ENCODE measurements around the gene CIAO1.
"Not testable (repeated sequence)": the region's sequence is repeated elsewhere in the genome, so short reads cannot be mapped to it uniquely, and the experiment has no call there.

The CIAO1 gene

GRCh38 chr2:96265840-96266679 lies at the start of gene CIAO1, which contains the start of gene TMEM127:
Gene CIAO1, plus strand, starts transcription at chr2:96266225. Its CDS starts 126 bp downstream, at chr2:96266351.
Gene TMEM127, minus strand, starts transcription at chr2:96265997. Its CDS starts 616 bp downstream, at chr2:96265381.
- peak; percentile 99 for DNase-seq
- in situ Hi-C loops (cut with HindIII; ENCODE audit: low pct_ligation_motif_present, low pct_unique_long_range_greater_than_20kb, low sequenced_read_pairs) = no loop called here

- DNase-seq = no peak
- in situ Hi-C loops (cut with HindIII; ENCODE audit: low pct_ligation_motif_present, low pct_unique_long_range_greater_than_20kb, low sequenced_read_pairs) = no loop called here
Measured at GRCh38 chr2:96218508-96219131, 47.4 kb upstream of the CIAO1 start.

GRCh38 chr2:96219959-96220358 lies 46.1 kb upstream of the CIAO1 start:
- in situ Hi-C loops (cut with HindIII; ENCODE audit: low pct_ligation_motif_present, low pct_unique_long_range_greater_than_20kb, low sequenced_read_pairs); DNase-seq: not testable (repeated sequence)

- DNase-seq; in situ Hi-C loops (cut with HindIII; ENCODE audit: low pct_ligation_motif_present, low pct_unique_long_range_greater_than_20kb, low sequenced_read_pairs): not testable (repeated sequence)
Measured at GRCh38 chr2:96221106-96221505, 44.9 kb upstream of the CIAO1 start.

- DNase-seq = no peak
- in situ Hi-C loops (cut with HindIII; ENCODE audit: low pct_ligation_motif_present, low pct_unique_long_range_greater_than_20kb, low sequenced_read_pairs) = no loop called here
Measured at GRCh38 chr2:96225016-96225533, 41.0 kb upstream of the CIAO1 start.

GRCh38 chr2:96231316-96231715 lies 34.7 kb upstream of the CIAO1 start:
- in situ Hi-C loops (cut with HindIII; ENCODE audit: low pct_ligation_motif_present, low pct_unique_long_range_greater_than_20kb, low sequenced_read_pairs) = no loop called here
- DNase-seq = no peak

- DNase-seq = no peak
- in situ Hi-C loops (cut with HindIII; ENCODE audit: low pct_ligation_motif_present, low pct_unique_long_range_greater_than_20kb, low sequenced_read_pairs) = no loop called here
Measured at GRCh38 chr2:96233436-96233835, 32.6 kb upstream of the CIAO1 start.

GRCh38 chr2:96233880-96234316 lies 32.1 kb upstream of the CIAO1 start:
- no peak for DNase-seq
- in situ Hi-C loops (cut with HindIII; ENCODE audit: low pct_ligation_motif_present, low pct_unique_long_range_greater_than_20kb, low sequenced_read_pairs) = no loop called here

GRCh38 chr2:96236882-96237281 lies 29.1 kb upstream of the CIAO1 start:
- in situ Hi-C loops (cut with HindIII; ENCODE audit: low pct_ligation_motif_present, low pct_unique_long_range_greater_than_20kb, low sequenced_read_pairs) = no loop called here
- DNase-seq = no peak

- DNase-seq = no peak
- in situ Hi-C loops (cut with HindIII; ENCODE audit: low pct_ligation_motif_present, low pct_unique_long_range_greater_than_20kb, low sequenced_read_pairs) = no loop called here
Measured at GRCh38 chr2:96238266-96238665, 27.8 kb upstream of the CIAO1 start.

- in situ Hi-C loops (cut with HindIII; ENCODE audit: low pct_ligation_motif_present, low pct_unique_long_range_greater_than_20kb, low sequenced_read_pairs) = no loop called here
- no peak for DNase-seq
Measured at GRCh38 chr2:96239091-96239490, 26.9 kb upstream of the CIAO1 start.

- no peak for DNase-seq
- in situ Hi-C loops (cut with HindIII; ENCODE audit: low pct_ligation_motif_present, low pct_unique_long_range_greater_than_20kb, low sequenced_read_pairs) = no loop called here
Measured at GRCh38 chr2:96239745-96240264, 26.2 kb upstream of the CIAO1 start.

- in situ Hi-C loops (cut with HindIII; ENCODE audit: low pct_ligation_motif_present, low pct_unique_long_range_greater_than_20kb, low sequenced_read_pairs) = no loop called here
- no peak for DNase-seq
Measured at GRCh38 chr2:96240341-96241038, 25.5 kb upstream of the CIAO1 start.

GRCh38 chr2:96241227-96241626 lies 24.8 kb upstream of the CIAO1 start:
- DNase-seq = no peak
- in situ Hi-C loops (cut with HindIII; ENCODE audit: low pct_ligation_motif_present, low pct_unique_long_range_greater_than_20kb, low sequenced_read_pairs) = no loop called here

GRCh38 chr2:96241900-96242611 lies 24.0 kb upstream of the CIAO1 start:
- in situ Hi-C loops (cut with HindIII; ENCODE audit: low pct_ligation_motif_present, low pct_unique_long_range_greater_than_20kb, low sequenced_read_pairs) = no loop called here
- peak; percentile 14 for DNase-seq

- no peak for DNase-seq
- in situ Hi-C loops (cut with HindIII; ENCODE audit: low pct_ligation_motif_present, low pct_unique_long_range_greater_than_20kb, low sequenced_read_pairs) = no loop called here
Measured at GRCh38 chr2:96243843-96244242, 22.2 kb upstream of the CIAO1 start.

GRCh38 chr2:96245609-96246390 lies 20.2 kb upstream of the CIAO1 start:
- DNase-seq = no peak

GRCh38 chr2:96247009-96247408 lies 19.0 kb upstream of the CIAO1 start:
- in situ Hi-C loops (cut with HindIII; ENCODE audit: low pct_ligation_motif_present, low pct_unique_long_range_greater_than_20kb, low sequenced_read_pairs) = no loop called here
- no peak for DNase-seq

More at GRCh38 chr2:96245609-96246390, 20.2 kb upstream of the CIAO1 start:
- in situ Hi-C loops (cut with HindIII; ENCODE audit: low pct_ligation_motif_present, low pct_unique_long_range_greater_than_20kb, low sequenced_read_pairs) = no loop called here

Data from ACHN (cell line).